Mammary epithelial cell (primary cell): ENCODE measurements around the gene MOG.

ENCODE experiments used
- EZH2 ChIP-seq: IDR thresholded peaks from 2 replicates; pipeline ENCODE4 v1.6.1; 2012; ENCODE audit warnings: low read length, inconsistent platforms, borderline replicate concordance
- TF ChIP-seq, protein P1 (sequence below), 2 donors: IDR thresholded peaks in 1 of 2; conservative IDR thresholded peaks in 1 of 2; 2 replicates each; pipeline ENCODE4 v1.5.1; 2011 to 2012; ENCODE audit warnings: inconsistent platforms in 2 of 2, low read length in 2 of 2, mild to moderate bottlenecking in 2 of 2, control low read depth in 1 of 2, low read depth in 1 of 2; ENCODE audit not compliant: insufficient read depth in 1 of 2; ENCODE audit errors: extremely low read depth in 1 of 2

- TF ChIP-seq, protein P1, sequence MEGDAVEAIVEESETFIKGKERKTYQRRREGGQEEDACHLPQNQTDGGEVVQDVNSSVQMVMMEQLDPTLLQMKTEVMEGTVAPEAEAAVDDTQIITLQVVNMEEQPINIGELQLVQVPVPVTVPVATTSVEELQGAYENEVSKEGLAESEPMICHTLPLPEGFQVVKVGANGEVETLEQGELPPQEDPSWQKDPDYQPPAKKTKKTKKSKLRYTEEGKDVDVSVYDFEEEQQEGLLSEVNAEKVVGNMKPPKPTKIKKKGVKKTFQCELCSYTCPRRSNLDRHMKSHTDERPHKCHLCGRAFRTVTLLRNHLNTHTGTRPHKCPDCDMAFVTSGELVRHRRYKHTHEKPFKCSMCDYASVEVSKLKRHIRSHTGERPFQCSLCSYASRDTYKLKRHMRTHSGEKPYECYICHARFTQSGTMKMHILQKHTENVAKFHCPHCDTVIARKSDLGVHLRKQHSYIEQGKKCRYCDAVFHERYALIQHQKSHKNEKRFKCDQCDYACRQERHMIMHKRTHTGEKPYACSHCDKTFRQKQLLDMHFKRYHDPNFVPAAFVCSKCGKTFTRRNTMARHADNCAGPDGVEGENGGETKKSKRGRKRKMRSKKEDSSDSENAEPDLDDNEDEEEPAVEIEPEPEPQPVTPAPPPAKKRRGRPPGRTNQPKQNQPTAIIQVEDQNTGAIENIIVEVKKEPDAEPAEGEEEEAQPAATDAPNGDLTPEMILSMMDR (conservative IDR thresholded peaks at IDR 0.05 in 1 of 2, IDR thresholded peaks at IDR 0.05 in 1 of 2; ENCODE audit: extremely low read depth in 1 of 2, insufficient read depth in 1 of 2, low read depth in 1 of 2, low read length in 2 of 2) = peak; percentile 93 to 98
- no peak for TF ChIP-seq EZH2
Observed at GRCh38 chr6:29649701-29650673, 6.9 kb upstream of the MOG start.
